ENCODE results near the gene PIK3AP1.

PIK3AP1 gene

DNA sequence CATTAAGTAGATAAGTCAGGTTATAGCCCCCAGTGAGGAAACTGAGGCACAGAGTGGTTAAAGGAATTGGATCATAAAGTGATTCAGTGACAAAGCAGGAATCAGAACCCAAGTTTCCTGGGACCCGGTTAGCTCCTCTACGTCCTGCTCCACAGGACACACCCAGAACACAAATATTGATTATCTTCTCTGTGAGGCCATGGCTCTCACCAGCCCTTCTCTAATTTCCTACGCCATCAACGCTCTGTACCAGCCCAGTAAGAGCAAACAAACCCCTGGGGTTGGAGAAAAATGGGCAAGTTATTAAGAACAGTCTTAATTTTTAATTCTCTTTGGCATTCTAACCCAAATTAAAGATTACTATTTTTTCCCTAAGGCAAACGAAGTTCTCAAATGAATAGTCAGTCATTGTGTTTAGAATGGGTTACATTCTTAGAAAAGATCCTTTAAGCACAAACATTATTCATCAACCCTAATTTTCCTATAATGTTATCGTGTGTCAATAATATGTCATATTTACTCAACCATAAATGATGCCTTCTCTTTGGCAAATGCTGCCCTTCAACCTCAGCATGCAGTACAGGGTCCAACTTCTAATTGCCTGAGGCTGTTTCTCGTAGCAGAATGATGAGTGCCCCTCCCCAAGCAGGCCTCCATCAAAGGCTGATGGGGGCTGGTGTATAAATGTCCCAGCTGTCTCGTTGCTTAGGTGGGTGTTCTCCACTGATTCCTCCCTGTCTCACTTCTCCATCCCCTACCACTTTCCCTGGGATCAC lies 108.1 kb downstream of the PIK3AP1 start:
- DNase-seq = no peak

DNA sequence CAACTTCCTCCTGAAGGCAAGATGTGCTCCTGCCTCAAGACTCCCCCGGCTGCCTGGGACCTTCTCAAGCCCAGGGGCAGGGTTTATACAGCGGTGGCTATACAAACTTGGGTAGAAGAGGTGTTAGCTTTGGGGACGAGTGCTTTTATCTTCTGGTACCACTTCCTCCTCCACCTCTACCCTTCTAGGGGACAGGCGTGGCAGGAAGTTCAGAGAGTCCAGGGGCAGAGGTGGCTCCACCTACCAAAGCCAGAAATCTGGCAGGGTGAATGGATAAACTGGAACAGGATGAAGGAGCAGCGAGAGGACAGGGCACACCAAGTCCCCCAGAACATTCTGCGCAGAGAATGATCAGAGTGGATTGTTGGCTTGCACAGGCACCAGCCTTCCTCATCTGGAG lies 109.5 kb downstream of the PIK3AP1 start:
- no peak for DNase-seq

DNA sequence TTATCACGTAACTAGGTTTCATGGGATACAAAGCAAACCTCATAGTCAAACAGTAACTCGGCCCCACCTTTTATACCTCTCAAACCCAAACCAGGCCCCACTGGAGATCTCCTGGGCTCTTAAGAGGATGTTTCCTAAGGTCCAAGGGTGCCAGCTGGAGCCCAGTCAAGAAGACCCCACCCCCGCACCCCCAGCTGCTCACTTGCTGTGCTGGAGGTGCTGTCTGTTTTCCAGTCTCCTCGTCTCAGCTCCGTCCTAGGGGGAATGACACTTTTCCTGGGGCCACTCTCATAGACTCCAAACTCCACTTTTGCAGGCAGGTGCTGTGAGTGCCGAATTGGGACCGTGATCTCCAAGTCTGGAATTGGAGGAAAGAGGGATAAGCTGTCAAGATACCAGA lies 110.8 kb downstream of the PIK3AP1 start:
- DNase-seq = no peak

DNA sequence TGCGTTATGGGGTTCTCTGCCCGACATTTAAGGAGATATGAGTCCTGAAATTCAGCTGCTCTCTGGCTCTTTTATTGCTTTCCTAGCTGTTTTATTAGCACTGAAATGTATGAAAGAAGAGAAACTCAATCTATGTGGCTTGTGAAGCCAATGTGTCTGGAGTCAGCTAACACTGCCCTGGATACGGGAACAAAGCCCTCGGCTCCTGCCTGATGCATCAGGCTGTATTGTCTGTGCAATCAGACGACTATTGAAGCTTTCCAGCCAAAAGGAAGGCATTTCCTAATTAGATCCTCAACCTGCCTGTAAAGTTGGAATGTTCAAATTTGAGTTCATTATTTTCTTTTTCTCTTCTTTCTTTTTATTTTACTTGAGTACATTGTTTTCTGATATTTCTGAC lies 111.5 kb downstream of the PIK3AP1 start:
- DNase-seq = no peak

DNA sequence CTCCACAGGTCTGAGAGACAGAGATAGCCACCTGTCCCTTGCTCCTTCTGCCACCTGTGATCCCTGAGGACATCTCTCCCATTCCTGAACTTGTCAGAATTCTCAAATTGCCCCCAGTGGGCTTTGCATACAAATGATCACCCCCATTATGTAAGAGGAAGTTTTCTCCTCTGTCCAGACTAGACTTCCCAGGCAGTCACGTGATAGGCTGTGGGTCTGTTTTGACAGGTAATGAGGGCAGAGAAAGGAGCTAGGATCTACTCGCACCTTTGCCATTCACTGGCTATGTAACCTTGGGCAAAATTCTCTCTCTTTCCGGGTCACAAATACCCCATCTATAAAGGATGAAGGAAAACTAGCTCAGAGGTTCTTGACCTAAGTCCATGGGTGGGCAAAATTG lies 112.1 kb downstream of the PIK3AP1 start:
- DNase-seq = no peak

DNA sequence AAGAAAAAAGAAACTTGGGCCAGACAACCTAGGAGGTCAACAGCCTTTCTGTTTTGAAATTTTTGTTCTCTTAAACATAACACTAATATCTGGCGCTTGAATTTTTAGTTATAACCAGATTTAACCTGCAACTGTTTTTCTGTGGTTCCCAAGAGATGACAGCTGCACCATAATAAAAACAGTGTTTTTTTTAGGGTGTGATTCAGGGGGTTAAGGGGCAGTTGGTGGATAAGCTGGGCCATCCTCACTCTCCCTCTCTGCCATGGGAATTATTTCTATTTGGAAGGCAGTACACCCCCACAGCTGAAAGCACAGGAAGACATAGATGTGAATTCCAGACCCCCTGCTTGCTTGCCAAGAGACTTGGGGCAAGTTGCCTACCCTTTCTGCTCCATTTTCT lies 113.4 kb downstream of the PIK3AP1 start:
- DNase-seq = no peak

DNA sequence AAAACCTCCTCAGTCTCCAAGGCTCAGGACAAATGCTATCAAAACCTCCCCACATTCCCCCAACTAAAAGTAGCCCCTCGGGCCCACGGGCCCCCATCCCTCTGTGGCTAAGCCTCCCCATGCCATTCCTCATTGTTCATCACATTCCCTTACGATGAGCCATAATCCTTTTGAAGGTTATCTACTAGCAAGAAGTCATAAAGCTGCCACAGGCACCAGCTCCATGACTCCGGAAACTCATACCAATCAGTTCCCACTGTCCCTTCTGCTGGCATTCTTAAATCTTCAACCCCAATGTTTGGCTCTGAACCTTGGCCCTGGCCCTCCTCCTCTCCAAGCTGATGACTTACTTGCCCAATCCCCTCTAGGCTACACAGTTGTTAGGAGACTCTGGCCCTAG lies 114.1 kb downstream of the PIK3AP1 start:
- no peak for DNase-seq

DNA sequence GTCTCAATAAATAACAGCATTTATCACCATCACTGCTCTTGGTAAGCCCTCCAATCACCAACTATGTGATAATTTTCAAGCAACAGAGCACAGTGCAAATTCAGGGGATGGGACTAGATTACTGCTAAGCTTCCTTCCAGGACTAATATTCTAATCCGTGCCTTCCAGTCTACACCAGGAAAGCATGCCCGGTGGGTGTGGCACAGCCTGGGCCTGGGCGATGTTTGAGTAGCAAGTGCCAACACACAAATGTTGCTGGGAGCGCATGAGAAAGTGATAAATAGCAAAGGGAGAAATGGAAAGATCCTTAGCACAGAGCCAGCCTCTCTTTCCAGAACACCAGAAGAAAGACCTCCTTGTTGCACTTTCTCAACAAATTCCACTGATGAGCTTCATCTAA lies 120.0 kb downstream of the PIK3AP1 start:
- DNase-seq = no peak

DNA sequence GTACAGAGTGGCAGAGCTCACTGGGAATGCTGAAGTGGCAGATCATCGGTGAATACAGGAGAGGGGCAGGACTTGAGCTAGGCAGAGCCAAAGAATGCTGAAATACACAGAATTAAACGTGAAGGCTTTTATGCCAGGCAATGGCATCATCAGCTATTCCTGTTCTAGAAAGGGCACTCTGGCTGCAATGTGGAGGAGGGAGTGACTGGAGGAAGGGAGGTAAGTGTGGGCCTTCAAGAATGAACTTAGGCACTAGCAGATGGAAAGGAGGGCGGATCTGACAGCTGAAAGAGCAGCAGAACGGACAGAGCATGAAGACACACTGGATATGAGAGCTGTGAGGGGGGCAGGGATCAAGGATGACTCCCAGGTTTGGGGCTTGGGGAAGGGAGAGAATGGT lies 121.5 kb downstream of the PIK3AP1 start:
- no peak for DNase-seq

DNA sequence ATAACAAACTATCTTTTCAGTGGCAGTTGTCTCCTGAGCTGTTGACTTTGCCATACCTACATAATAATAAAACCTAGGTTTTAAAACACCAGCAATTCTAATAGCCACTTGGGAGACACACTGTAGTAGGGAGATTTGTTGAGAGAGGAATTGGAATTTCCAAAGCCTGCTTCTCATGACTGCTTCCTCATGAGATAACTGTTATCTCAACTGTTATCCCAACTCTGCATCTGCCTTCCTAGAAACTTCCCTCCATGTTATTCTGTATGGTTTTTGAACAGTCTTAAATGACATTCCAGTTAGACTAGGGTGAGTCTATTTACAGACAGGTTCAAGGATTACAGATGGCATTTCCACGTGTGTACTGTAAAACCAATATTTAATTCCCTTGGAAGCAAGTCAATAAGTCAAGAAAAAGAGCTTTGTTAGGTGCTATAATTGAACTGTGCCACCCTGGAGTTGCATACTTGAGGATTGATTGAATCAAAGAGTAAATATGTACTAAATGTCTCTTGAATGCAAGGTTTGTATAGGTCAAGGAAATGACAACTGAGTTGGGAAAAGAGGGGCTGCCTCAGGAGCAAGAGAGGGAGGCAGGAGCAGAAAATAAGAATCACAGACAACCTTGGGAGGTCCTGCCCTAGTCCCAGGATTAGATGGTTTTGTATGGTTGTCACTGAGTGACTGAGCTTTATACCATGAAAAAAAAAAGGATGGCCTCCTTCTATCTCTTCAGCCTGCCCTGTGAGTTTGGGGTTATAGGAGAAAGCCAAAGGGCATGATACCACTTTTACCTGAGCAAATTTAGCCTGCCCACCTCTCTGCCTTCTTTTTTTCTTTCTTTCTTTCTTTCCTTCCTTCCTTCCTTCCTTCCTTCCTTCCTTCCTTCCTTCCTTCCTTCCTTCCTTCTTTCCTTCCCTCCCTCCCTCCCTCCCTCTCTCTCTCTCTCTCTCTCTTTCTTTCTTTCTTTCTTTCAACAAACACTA lies 123.6 kb downstream of the PIK3AP1 start:
- DNase-seq = no peak

DNA sequence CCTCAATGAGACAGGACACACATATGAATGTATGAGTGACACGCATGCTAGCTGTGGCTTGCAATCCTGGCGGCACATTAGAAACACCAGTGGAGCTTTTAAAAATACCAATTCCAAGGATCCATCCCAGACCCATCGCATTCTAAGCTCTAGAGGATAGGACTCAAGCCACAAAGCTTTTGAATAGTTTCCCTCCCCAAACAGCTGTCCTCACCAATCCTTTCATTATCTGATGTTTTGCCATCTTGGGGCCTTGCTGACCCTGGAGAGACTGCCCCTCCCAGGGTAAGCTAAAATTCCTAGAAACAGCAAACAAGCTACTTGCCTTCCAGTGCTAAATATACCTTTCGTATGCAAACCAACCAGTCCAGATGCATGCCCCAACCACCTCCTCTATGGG lies 124.6 kb downstream of the PIK3AP1 start:
- no peak for DNase-seq

DNA sequence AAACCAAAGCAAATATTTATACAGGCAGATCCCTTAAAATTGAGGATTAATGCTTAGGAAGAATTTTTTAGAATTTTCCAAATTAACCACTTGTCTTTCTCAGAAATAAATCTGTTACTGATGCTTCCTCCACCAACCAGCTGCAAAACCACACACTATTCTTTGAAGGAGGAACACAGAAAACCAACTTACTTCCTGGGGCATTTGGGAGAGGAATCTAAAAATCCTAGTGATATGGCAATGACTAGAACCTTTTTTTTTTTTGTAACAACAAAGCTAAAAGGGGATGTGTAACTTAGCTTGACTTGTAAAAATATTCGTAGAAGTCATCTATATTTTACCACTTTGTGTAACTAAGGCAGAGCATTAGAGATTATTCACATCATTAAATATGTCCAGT lies 128.4 kb downstream of the PIK3AP1 start:
- DNase-seq = no peak

DNA sequence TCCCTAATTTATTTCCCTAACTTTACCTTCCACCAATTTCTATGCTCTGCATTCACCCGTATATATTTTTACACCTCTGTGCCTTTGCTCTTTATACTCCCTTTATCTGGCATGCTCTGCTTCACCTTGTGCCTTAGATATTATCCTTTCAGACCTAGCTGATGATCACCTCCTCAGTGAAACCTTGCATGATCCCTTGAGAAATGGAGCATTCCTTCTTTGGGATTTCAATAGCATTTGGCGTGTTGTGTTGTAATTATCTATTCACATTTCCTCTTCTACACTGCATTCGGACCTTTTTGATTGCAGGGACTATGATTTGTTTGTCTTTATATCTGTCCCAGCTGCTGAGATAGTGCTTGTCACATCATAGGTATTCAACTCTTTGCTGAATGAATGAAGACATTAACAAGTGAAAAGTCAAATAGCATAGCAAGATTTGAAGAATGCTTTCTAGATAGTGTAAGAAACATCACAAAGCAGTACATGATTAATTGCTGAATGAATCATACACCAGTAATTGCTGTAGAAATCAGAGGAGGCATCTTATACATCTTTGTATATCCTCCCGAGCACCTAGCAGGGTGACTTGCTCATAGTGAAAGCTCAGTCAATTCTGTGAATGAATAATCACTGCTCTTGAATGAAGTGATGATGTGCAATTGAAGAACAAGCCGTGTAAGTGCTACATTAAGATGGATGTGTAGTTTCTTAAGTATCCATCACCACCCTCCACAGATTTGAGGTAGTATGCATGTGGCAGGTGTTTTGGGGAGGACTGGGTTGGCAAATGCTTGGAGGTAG lies 131.5 kb downstream of the PIK3AP1 start:
- no peak for DNase-seq

DNA sequence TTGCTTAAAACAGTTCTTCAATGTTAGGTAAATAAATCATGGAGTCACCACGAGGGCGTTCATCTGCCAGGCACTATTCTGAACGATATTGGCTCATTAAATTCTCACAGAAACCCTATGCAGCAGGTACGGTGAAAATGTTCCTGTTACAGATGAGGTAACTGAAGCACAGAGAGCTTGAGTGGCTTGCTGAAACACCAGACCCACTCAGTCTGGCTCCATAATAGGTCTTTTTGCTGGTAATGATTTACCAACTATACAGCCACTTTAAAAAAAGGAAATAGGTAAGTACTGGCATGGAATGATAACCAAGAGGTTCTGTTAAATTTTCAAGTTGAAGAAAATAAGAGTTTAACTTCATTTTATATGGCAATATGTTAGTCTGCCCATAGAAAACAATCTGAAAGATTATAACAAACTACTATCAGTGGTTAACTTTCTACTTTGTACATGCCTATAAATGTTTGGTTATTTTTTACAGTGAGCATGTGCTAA lies 132.2 kb downstream of the PIK3AP1 start:
- DNase-seq = no peak

DNA sequence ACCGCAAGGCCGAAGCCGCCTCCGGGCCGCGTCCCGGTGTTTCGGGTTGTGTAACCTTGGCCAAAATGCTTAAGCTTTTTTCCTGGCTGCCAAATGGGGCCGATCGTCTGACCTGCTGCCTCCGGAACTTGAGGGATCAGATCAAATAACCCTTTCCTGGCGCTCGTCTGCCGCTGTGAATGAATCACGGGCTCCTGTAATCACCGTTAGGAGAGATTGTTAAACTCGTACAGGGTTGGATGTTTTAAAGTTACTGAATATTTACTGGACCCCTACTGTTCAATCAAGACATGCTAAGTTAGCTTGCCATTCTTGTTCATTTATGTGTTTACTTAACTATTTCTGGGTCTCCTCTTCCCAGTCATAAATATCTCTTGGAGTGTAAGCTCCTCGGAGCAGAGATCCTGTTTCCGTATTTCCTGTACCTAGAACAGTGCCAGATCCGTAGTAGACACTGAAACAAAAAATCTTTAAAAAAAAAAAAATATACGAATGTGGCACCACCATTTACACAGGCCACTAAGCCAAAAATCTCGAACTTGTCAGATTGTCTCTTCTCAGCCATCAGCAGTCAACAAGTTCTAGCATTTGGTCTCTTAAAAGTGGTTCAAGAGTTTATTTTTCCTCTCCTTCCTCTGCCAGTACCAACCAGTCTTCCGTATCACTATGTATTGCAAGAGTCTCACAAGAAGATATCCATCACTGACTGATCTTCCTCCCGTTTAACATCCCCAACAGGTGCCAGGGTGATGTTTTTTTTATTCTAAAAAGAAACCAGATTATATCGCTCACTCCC lies 132.9 kb downstream of the PIK3AP1 start:
- DNase-seq = peak in 20 of 51 donors; percentile 34 to 87 (median 51)

DNA sequence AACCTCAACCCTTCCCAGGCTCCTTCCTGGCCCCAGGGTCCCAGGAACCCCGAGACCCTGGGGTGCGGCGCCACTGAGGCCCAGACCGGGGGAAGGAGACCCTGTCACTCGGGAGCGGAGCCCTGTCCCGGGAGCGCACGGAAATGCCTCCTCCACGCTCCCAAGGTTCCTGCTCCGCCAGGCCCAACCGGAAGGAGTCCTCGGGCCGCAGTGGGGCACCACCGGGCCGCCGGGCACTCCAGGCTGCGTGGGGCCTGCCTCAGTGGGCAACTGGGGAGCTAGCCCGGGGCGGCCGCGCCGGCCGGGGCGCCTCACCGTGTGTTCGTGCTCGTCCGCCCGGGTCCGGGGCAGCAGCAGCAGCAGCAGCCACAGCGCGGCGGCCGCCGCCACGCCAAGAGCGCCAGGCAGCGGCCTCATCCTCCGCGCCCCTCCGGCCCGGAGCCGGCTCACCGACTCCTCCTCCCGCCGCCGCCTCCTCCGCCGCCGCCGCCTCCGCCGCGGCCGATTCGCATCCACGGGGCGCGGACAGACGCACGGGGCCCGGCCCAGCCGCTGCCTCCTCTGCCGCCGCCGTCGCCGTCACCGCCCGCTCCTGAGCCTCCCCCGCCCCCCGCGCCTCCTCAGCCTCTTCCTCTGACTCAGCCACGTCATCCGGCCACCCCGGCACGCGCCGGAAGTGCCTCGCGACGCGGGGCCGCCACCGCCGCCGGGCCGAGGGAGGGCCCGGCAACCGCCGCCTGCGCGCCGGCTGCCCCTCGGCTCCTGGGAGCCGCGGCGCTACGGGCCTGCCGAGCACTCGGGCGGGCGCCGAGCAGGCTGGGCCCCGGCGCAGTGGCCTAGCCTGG lies 133.7 kb downstream of the PIK3AP1 start, which contains the start of gene TM9SF3:
Gene TM9SF3 (minus strand): TSS at position 594 of the 845 bp plus-strand sequence. CDS start 177 bp downstream, at position 417.
- DNase-seq = peak; percentile 37 to 91 (median 81)

DNA sequence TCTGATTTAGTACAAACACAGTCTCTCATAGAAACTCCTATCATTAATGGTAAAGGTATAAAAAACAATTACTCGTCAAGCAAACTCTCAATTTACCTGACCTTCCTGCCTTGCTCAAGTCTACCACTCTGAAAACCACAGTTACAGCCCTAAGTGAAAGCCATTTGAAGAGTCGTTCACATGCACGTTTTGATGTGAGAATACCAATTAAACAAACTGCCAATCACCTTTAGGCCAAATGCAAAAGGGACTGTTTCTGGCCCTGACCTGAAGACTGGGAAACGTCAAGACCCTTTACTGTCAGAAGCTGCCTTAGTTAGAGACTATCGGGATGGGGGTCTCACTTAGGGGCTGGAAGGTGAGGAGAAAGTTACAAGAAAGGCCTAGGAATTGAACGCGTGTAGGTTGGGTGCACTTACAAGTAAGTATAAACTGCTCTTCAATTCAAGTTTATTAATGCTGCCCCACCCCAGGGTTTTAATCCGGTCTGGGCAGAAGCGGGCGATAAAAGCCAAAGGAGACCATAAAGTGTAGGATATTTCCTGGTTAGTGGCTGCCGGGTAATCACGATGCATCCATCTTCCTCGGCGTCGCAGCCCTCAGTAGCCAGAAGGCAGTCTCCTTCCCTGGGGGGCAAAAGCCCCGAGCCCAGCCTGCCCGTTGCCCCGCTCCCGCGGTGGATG lies 134.4 kb downstream of the PIK3AP1 start:
- DNase-seq = peak in 2 of 51 donors; percentile 51 to 75

DNA sequence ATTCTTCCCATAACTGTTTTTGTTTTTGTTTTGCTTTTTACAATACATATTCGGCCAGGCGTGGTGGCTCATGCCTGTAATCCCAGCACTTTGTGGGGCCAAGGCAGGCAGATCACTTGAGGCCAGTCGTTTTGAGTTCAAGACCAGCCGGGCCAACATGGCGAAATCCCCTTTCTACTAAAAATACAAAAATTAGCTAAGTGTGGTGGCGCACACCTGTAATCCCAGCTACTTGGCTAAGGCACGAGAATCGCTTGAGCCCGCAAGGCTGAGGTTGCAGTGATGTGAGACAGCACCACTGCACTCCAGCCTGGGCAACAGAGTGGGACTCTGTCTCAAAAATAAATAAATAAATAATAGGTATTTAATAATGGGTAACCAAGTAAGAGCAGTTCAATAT lies 135.8 kb downstream of the PIK3AP1 start:
- DNase-seq = no peak

DNA sequence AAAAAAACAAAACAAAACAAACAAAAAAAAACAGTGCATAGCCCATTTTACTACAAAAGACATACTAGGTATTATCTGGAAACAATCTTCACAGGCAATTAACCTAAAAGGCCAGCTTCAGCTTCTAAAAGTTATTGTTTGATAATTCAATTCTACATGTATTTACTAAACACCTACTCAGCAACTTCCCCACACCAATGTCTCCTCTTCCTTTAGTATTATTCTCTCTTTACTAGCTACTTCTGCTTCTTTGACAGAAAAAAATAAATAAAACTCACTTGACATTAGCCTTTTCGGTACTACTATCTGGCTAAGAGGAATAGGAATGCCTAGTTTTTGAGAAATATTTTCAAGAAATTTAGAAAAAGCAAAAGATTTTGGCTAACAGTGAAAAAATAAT lies 136.3 kb downstream of the PIK3AP1 start:
- DNase-seq = no peak

All from hypothalamus (tissue), 51 donors.